Mucosa of descending colon (tissue), 3 donors: ENCODE results near the gene BSG. TPM values are rescaled to one million over a fixed set of nuclear protein-coding genes. Genes with fewer than 3 reads are reported as not detected.

Source experiments
- ATAC-seq: fragments of 200-7000 bp; cut with Tn5 transposase; one replicate; pipeline ENCODE4 v1.9.1; 2020; ENCODE audit warnings: mild to moderate bottlenecking, moderate library complexity
- DNase-seq, 3 donors: peaks; one replicate each; pipeline ENCODE4 v3.0.0-alpha.2; 2020
- H3K36me3 ChIP-seq: fragments of 200-600 bp; one replicate; pipeline ENCODE4 v1.8.0; 2021; ENCODE audit warnings: low read depth, mild to moderate bottlenecking
- H3K4me1 ChIP-seq: fragments of 200-600 bp; one replicate; pipeline ENCODE4 v1.8.0; 2021; ENCODE audit warnings: low read depth, mild to moderate bottlenecking
- H3K4me3 ChIP-seq: fragments of 200-600 bp; one replicate; pipeline ENCODE4 v1.8.0; 2021; ENCODE audit warnings: mild to moderate bottlenecking
- H3K9me3 ChIP-seq: fragments of 200-600 bp; one replicate; pipeline ENCODE4 v1.8.0; 2021; ENCODE audit warnings: mild to moderate bottlenecking
- intact Hi-C, 2 donors: fragments of 100-400 bp; cut with DNase I in 1 of 2; cut with micrococcal nuclease in 1 of 2; formaldehyde crosslinking; loops; one replicate each; pipeline versions ENCODE4 v1.11.0 to v1.11.1; 2022; cut with DNase I, micrococcal nuclease
- total RNA-seq, 3 donors: library from RNA; stranded (reverse); fragmentation: NEBNext Ultra II Directional in 2 of 3; extraction: Animal tissue kit (Norgen Biotek cat#: 25700) in 2 of 3; gene quantifications; one replicate each; pipeline versions ENCODE4 v1.2.1 to v1.2.4, GENCODE V29; 2021 to 2023
- TF ChIP-seq, protein P1 (sequence below): fragments of 200-600 bp; IDR thresholded peaks from one replicate; pipeline ENCODE4 v1.8.0; 2022; ENCODE audit warnings: antibody characterized with exemption, mild to moderate bottlenecking
- donor health status: DM: no; HTN: no; CAD: no; lungs with moderate emphysema.
- donor health status: DM: no; HTN: no; CAD: no.
- donor health status: DM: no; HTN: yes; CAD: no.

The BSG gene
- total RNA-seq, 3 donors from 2014 or later = 695 to 1,536 (median 896) TPM

DNA sequence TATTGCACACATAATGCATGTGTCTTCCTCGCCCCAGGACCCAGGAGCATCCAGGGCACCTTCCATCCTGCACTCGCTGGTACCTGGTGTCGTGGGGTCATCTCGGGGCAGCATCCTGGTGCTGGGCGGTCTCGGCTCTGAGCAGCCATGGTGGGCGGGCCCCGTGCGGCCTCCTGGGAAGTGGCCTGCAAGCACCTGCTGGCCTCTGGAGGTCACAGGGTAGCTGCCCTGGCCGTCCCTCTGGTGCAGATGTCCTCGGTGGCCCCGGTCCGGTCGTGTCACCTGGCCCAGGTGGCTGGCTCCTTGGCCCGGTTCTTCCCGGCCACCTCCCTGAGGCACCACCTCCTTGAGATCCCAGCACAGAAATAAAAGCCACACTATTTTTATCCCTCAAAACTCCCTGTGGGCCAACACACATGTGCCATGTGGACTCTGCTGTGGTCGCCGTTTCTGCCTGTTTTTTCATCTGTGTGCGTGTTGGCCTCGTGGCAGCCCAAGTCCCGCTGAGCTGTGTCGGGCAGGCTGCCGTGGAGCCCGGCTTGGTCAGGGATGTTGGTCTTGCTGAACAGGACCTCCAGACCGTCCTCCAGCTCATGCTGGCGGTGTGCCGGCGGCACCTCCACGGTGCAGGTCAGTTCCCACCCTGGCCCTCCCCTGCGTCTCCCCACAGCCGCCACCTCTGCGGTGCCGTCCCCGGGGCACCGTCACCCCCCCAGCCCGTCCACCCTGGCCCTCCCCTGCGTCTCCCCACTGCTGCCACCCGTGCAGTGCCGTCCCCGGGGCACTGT lies 33.6 kb upstream of the BSG start:
- peaks cover 11% of the 10 kb centered on the region for H3K4me1 ChIP-seq
- DNase-seq = no peak
- intact Hi-C loops = no loop called here
- no peak for ATAC-seq
- TF ChIP-seq, protein P1, sequence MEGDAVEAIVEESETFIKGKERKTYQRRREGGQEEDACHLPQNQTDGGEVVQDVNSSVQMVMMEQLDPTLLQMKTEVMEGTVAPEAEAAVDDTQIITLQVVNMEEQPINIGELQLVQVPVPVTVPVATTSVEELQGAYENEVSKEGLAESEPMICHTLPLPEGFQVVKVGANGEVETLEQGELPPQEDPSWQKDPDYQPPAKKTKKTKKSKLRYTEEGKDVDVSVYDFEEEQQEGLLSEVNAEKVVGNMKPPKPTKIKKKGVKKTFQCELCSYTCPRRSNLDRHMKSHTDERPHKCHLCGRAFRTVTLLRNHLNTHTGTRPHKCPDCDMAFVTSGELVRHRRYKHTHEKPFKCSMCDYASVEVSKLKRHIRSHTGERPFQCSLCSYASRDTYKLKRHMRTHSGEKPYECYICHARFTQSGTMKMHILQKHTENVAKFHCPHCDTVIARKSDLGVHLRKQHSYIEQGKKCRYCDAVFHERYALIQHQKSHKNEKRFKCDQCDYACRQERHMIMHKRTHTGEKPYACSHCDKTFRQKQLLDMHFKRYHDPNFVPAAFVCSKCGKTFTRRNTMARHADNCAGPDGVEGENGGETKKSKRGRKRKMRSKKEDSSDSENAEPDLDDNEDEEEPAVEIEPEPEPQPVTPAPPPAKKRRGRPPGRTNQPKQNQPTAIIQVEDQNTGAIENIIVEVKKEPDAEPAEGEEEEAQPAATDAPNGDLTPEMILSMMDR = no peak
- H3K36me3 ChIP-seq = peaks cover 9% of the 10 kb centered on the region
- H3K9me3 ChIP-seq = no peaks in the 10 kb centered on the region
- H3K4me3 ChIP-seq = no peak overlapping the region

DNA sequence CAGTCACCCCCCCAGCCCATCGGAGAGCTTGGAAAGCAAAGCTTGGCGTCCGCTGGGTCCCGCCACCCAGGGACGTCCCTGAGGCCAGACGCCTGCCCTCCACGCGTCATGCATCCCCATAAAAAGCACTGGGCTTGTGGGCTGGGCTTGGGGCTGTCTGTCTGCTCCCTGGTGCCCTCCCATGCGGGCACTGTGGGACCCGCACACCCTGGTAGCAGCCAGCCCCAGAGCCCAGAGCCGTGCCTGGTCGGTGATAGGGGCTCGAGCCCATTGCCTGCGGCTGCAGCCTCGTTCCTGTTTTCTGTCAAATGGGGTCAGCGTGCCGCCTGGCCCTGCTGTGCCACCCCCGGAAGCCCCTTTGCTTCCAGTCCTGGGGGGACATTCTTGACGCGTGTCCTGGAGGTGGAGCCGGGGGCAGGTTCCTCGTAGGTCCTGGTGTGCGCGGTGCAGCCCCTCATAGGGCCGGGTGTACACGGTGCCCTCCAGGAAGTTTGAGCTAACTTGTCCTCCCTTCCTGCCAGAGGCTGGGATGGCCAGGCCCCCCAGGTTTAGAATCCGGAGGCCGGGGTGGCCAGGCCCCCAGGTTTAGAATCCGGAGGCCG lies 32.9 kb upstream of the BSG start:
- H3K4me1 ChIP-seq = peaks cover 7% of the 10 kb centered on the region
- DNase-seq = no peak
- intact Hi-C loops = no loop called here
- TF ChIP-seq, protein P1 = no peak
- no peak for ATAC-seq
- no peak overlapping the region for H3K4me3 ChIP-seq
- no peaks in the 10 kb centered on the region for H3K9me3 ChIP-seq
- peaks cover 9% of the 10 kb centered on the region for H3K36me3 ChIP-seq

DNA sequence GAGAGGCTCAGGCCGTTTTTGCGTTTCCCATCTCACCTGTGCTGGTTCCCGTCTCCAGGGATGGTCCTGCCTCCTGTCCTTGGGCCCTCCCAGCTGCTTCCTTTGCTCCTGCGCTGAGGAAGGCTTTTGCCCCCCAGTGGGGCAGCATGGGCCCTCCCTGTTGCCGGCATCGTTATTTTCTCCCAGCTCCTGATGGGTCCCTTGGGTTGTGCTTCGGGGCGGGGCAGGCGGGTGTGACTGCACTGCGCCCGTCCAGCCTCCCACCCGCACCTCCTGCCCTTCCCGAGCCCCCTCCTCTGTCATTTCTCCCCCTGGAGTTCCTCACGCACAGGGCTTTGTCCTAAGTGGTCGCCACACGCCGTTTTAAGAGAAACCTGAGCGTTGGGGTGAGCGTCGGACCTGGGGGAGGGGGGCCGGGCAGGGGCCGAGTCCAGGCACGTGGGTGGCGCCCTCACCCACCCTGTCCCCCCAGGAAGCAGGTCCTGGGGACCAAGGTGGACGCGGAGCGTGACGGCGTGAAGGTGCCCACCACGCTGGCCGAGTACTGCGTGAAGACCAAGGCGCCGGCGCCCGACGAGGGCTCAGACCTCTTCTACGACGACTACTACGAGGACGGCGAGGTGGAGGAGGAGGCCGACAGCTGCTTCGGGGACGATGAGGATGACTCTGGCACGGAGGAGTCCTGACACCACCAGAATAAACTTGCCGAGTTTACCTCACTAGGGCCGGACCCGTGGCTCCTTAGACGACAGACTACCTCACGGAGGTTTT lies 31.3 kb upstream of the BSG start:
- TF ChIP-seq, protein P1 = no peak
- Histone ChIP-seq H3K4me1 (no peaks in the 10 kb centered on the region), H3K36me3 (peaks cover 9% of the 10 kb centered on the region)

DNA sequence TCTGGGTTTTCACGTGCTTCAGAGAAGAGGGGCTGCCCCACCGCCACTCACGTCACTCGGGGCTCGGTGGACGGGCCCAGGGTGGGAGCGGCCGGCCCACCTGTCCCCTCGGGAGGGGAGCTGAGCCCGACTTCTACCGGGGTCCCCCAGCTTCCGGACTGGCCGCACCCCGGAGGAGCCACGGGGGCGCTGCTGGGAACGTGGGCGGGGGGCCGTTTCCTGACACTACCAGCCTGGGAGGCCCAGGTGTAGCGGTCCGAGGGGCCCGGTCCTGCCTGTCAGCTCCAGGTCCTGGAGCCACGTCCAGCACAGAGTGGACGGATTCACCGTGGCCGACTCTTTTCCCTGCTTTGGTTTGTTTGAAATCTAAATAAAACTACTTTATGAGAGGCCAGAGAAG lies 30.7 kb upstream of the BSG start:
- Histone ChIP-seq H3K36me3 (peaks cover 5% of the 10 kb centered on the region), H3K4me1 (no peaks in the 10 kb centered on the region), H3K4me3 (no peak overlapping the region), H3K9me3 (no peaks in the 10 kb centered on the region)
- DNase-seq = no peak
- intact Hi-C loops = no loop called here
- no peak for ATAC-seq
- TF ChIP-seq, protein P1 = no peak

More for the DNA sequence above, 31.3 kb upstream of the BSG start:
- DNase-seq (no peak), ATAC-seq (no peak)
- Histone ChIP-seq H3K4me3 (no peak overlapping the region), H3K9me3 (no peaks in the 10 kb centered on the region)
- intact Hi-C loops = no loop called here

DNA sequence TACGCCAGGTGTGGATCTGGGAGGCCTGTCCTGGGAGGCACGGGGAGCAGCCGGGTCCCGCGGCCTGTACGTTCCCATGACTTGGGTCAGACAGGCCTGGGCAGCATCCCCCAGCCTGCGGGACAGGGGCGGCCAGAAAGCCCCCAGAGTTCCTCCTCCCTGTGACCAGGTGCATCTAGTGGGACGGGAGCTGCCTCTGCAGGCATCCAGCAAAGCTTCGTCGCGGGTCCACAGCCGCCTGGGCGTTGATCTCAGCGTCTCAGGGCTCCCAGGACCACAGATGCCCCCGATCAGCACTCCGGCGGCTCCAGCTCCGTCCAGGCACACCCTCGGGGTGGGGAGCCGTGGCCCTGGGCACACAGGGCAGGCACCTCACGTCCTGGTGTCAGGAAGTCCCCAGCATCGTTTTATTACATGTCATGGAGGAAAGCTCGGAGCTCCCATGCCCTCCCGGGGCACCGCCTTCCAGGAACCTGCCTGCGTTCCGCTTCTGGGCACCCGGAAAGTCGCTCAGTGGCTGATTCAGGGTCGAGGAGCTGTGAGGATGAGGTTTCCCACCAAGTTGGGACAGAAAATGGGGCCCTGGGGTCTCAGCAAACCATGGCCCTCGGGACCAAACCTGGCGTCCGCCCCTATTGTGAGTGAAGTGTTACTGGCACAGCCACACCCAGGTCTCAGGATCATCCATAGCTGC lies 30.1 kb upstream of the BSG start:
- intact Hi-C loops = no loop called here
- ATAC-seq = peak; percentile 7
- TF ChIP-seq, protein P1 = no peak

More for the DNA sequence above, 30.1 kb upstream of the BSG start:
- no peaks in the 10 kb centered on the region for H3K36me3 ChIP-seq
- no peaks in the 10 kb centered on the region for H3K4me1 ChIP-seq
- H3K4me3 ChIP-seq = no peak overlapping the region
- no peaks in the 10 kb centered on the region for H3K9me3 ChIP-seq
- DNase-seq = peak in 1 of 3 donors; percentile 56
